Osteoblast (primary cell): ENCODE results near the gene AGPAT4. TPM values are rescaled to one million over a fixed set of nuclear protein-coding genes. Genes with fewer than 3 reads are reported as not detected.

Source experiments
- DNase-seq: peaks from one replicate; pipeline ENCODE4 v3.0.0; 2011; ENCODE audit warnings: low spot score, mixed read lengths; ENCODE audit not compliant: insufficient read length; ENCODE audit errors: missing footprints
- H2AFZ ChIP-seq: 2 replicates; pipeline ENCODE4 v1.6.0; 2011; ENCODE audit warnings: mild to moderate bottlenecking, low read length
- H3K27ac ChIP-seq: 2 replicates; pipeline ENCODE4 v1.5.1; 2011; ENCODE audit warnings: mild to moderate bottlenecking, low read depth, low read length, moderate library complexity
- H3K27me3 ChIP-seq: 2 replicates; pipeline ENCODE4 v1.6.0; 2012; ENCODE audit warnings: mild to moderate bottlenecking, control low read depth, inconsistent platforms, low read length, moderate library complexity; ENCODE audit not compliant: insufficient read depth
- H3K36me3 ChIP-seq: 2 replicates; pipeline ENCODE4 v1.5.1; 2011; ENCODE audit warnings: mild to moderate bottlenecking, low read length, control low read depth, moderate library complexity; ENCODE audit not compliant: insufficient read depth
- H3K4me1 ChIP-seq: 2 replicates; pipeline ENCODE4 v1.5.1; 2011; ENCODE audit warnings: mild to moderate bottlenecking, low read length, control low read depth, moderate library complexity; ENCODE audit not compliant: insufficient read depth
- H3K4me2 ChIP-seq: 2 replicates; pipeline ENCODE4 v1.6.0; 2011; ENCODE audit warnings: mild to moderate bottlenecking, low read length; ENCODE audit not compliant: insufficient read depth
- H3K4me3 ChIP-seq: fragments of 200-600 bp; sonication (generic); 3 replicates; pipeline ENCODE4 v1.5.1; 2012; ENCODE audit warnings: mild to moderate bottlenecking, low read length, inconsistent platforms; ENCODE audit not compliant: insufficient read depth
- H3K79me2 ChIP-seq: 2 replicates; pipeline ENCODE4 v1.6.0; 2012; ENCODE audit warnings: mild to moderate bottlenecking, low read length, control low read depth, inconsistent platforms; ENCODE audit not compliant: insufficient read depth
- H3K9me3 ChIP-seq: 2 replicates; pipeline ENCODE4 v1.5.1; 2011; ENCODE audit warnings: low read depth, low read length, control low read depth
- H4K20me1 ChIP-seq: 2 replicates; pipeline ENCODE4 v1.6.0; 2012; ENCODE audit warnings: mild to moderate bottlenecking, low read length, control low read depth; ENCODE audit not compliant: insufficient read depth
- CTCF ChIP-seq: IDR thresholded peaks from 2 replicates; pipeline ENCODE4 v1.5.1; 2011; ENCODE audit warnings: mild to moderate bottlenecking, low read depth, low read length, moderate library complexity; ENCODE audit errors: extremely low read depth
- total RNA-seq: library from RNA; depleted of rRNA; stranded (reverse); fragments of >200 nt; gene quantifications from 2 replicates; pipeline ENCODE4 v1.2.3, GENCODE V29; 2012

The AGPAT4 gene
- total RNA-seq, 1 donor: 13.8 TPM

GRCh38 chr6:161130541-161130940, 143.3 kb downstream of the AGPAT4 start:
- no peak overlapping the region for H2AFZ ChIP-seq
- H4K20me1 ChIP-seq: no peaks in the 10 kb centered on the region
- H3K27ac ChIP-seq: peak overlapping the region; percentile 19
- no peak overlapping the region for H3K4me2 ChIP-seq
- no peak overlapping the region for H3K4me3 ChIP-seq
- H3K36me3 ChIP-seq: peaks cover 17% of the 10 kb centered on the region
- H3K9me3 ChIP-seq: no peaks in the 10 kb centered on the region
- no peaks in the 10 kb centered on the region for H3K79me2 ChIP-seq
- no peak for TF ChIP-seq CTCF
- peaks cover 7% of the 10 kb centered on the region for H3K4me1 ChIP-seq
- DNase-seq: no peak
- no peaks in the 10 kb centered on the region for H3K27me3 ChIP-seq

DNA sequence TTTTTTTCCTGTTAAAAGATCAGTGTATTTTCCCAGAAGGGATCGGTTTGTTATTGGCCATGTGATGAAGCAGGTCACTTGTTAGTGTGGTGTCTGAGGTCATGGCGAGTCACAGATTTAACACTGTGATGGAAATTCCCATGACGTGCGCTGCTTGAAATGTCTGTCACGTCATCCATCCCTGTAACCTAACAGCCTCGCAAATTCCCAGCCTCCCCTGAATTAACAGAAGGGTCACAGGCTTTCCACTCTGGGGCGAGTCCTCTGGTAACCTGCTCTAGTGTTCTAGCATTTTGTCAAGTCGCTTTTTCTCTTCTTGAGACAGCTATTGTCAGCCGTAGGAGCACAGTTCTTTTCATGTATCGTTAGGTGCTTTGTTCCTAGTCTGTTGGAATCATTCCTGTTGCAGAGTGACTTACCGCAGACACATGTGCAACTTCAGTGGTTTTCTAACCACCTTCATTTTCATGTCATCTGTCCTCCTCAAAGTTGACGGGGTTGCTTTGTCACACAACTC, 145.1 kb downstream of the AGPAT4 start:
- Histone ChIP-seq H3K79me2 (no peaks in the 10 kb centered on the region), H3K4me3 (no peak overlapping the region), H3K27ac (peak overlapping the region; percentile 87), H3K4me1 (peaks cover 7% of the 10 kb centered on the region), H3K4me2 (no peak overlapping the region), H4K20me1 (no peaks in the 10 kb centered on the region), H3K36me3 (peaks cover 15% of the 10 kb centered on the region), H3K9me3 (no peaks in the 10 kb centered on the region), H3K27me3 (no peaks in the 10 kb centered on the region), H2AFZ (no peak overlapping the region)
- TF ChIP-seq CTCF: no peak
- no peak for DNase-seq

DNA sequence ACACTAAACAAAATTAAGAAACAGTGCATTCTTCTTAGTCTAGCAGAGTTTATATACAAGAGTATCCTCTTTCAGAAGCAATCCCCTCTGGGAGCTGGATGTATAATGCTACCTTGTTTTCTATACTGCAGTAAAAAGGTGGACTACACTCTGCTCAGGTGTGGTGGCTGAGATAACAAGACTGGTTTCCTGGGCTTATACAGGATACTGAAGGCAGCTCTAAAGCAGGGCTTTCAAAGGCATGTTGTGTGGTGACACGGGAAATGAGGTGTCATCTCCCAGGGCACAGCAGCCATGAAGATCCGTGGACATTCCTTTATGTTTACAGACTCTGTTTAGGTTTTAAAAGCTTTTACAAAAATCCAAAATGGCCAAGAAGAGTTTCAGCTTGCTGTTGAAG, 145.6 kb downstream of the AGPAT4 start:
- H3K27me3 ChIP-seq: no peaks in the 10 kb centered on the region
- no peak overlapping the region for H3K4me2 ChIP-seq
- H2AFZ ChIP-seq: no peak overlapping the region
- no peak for DNase-seq
- H3K4me3 ChIP-seq: no peak overlapping the region
- H4K20me1 ChIP-seq: no peaks in the 10 kb centered on the region
- no peaks in the 10 kb centered on the region for H3K9me3 ChIP-seq
- H3K27ac ChIP-seq: peak overlapping the region; percentile 87
- peaks cover 15% of the 10 kb centered on the region for H3K36me3 ChIP-seq
- H3K79me2 ChIP-seq: no peaks in the 10 kb centered on the region
- peaks cover 7% of the 10 kb centered on the region for H3K4me1 ChIP-seq
- TF ChIP-seq CTCF: no peak

GRCh38 chr6:161127071-161127740, 146.7 kb downstream of the AGPAT4 start:
- no peaks in the 10 kb centered on the region for H3K27me3 ChIP-seq
- no peak overlapping the region for H3K4me2 ChIP-seq
- H3K9me3 ChIP-seq: no peaks in the 10 kb centered on the region
- peaks cover 7% of the 10 kb centered on the region for H3K4me1 ChIP-seq
- no peak for DNase-seq
- peak overlapping the region; percentile 87 for H3K27ac ChIP-seq
- no peaks in the 10 kb centered on the region for H4K20me1 ChIP-seq
- no peak overlapping the region for H2AFZ ChIP-seq
- H3K4me3 ChIP-seq: no peak overlapping the region
- TF ChIP-seq CTCF: no peak
- peaks cover 9% of the 10 kb centered on the region for H3K36me3 ChIP-seq
- H3K79me2 ChIP-seq: no peaks in the 10 kb centered on the region
